DND-41 (cell line): ENCODE results near the gene FRMD3.

Experiments
- EZH2 ChIP-seq: IDR thresholded peaks from 3 replicates; pipeline ENCODE4 v1.6.1; 2012; ENCODE audit warnings: borderline replicate concordance, low read depth, mild to moderate bottlenecking, moderate library complexity, low read length, inconsistent platforms; ENCODE audit not compliant: severe bottlenecking
- TF ChIP-seq, protein P1 (sequence below): IDR thresholded peaks from 2 replicates; pipeline ENCODE4 v1.5.1; 2012; ENCODE audit warnings: borderline replicate concordance, low read length, moderate library complexity, mild to moderate bottlenecking; ENCODE audit not compliant: poor library complexity, severe bottlenecking; ENCODE audit errors: extremely low read depth

DNA sequence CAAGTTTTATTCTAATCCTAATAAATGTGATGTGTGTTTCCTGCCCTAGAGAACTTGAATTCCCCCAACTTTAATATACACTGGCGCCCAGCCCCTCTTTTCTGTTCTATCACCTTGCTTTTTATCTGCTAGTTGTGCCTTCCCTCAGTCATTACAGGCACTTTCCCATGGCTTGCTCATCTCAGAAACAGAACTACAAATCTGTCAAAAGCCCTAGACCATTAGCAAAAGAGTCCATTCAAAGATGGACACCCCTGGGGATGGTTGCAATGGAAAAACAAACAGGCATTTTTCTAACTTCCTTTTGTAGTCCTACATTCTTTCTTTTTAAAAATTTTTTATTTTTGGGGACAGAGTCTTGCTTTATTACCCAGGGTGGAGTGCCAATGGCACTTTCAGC, 48.2 kb downstream of the FRMD3 start:
- TF ChIP-seq, protein P1, sequence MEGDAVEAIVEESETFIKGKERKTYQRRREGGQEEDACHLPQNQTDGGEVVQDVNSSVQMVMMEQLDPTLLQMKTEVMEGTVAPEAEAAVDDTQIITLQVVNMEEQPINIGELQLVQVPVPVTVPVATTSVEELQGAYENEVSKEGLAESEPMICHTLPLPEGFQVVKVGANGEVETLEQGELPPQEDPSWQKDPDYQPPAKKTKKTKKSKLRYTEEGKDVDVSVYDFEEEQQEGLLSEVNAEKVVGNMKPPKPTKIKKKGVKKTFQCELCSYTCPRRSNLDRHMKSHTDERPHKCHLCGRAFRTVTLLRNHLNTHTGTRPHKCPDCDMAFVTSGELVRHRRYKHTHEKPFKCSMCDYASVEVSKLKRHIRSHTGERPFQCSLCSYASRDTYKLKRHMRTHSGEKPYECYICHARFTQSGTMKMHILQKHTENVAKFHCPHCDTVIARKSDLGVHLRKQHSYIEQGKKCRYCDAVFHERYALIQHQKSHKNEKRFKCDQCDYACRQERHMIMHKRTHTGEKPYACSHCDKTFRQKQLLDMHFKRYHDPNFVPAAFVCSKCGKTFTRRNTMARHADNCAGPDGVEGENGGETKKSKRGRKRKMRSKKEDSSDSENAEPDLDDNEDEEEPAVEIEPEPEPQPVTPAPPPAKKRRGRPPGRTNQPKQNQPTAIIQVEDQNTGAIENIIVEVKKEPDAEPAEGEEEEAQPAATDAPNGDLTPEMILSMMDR, result no peak
- no peak for TF ChIP-seq EZH2
